ENCODE results near the gene CHMP6.

The CHMP6 gene

GRCh38 chr17:80956321-80957190 lies 35.1 kb upstream of the CHMP6 start:
- DNase-seq (ENCODE audit: low read depth in 2 of 3, low spot score in 2 of 3) = no peak

- no peak for DNase-seq (ENCODE audit: low read depth in 2 of 3, low spot score in 2 of 3)
These were observed 34.1 kb upstream of the CHMP6 start for GRCh38 chr17:80957461-80957941.

- no peak for DNase-seq (ENCODE audit: low read depth in 2 of 3, low spot score in 2 of 3)
These were observed 32.2 kb upstream of the CHMP6 start for GRCh38 chr17:80959330-80960036.

GRCh38 chr17:80960037-80960796 lies 31.4 kb upstream of the CHMP6 start:
- DNase-seq (ENCODE audit: low read depth in 2 of 3, low spot score in 2 of 3) = no peak

GRCh38 chr17:80960797-80961452 lies 30.7 kb upstream of the CHMP6 start:
- DNase-seq (ENCODE audit: low read depth in 2 of 3, low spot score in 2 of 3) = no peak

- DNase-seq (ENCODE audit: low read depth in 2 of 3, low spot score in 2 of 3) = no peak
These were observed 29.9 kb upstream of the CHMP6 start for GRCh38 chr17:80961541-80962330.

GRCh38 chr17:80962356-80963329 lies 29.0 kb upstream of the CHMP6 start:
- DNase-seq (ENCODE audit: low read depth in 2 of 3, low spot score in 2 of 3) = no peak

- DNase-seq (ENCODE audit: low read depth in 2 of 3, low spot score in 2 of 3) = no peak
These were observed 27.7 kb upstream of the CHMP6 start for GRCh38 chr17:80963812-80964543.

GRCh38 chr17:80964544-80964856 lies 27.1 kb upstream of the CHMP6 start:
- no peak for DNase-seq (ENCODE audit: low read depth in 2 of 3, low spot score in 2 of 3)

- DNase-seq (ENCODE audit: low read depth in 2 of 3, low spot score in 2 of 3) = no peak
These were observed 26.6 kb upstream of the CHMP6 start for GRCh38 chr17:80964859-80965580.

GRCh38 chr17:80965606-80966005 lies 26.0 kb upstream of the CHMP6 start:
- DNase-seq (ENCODE audit: low read depth in 2 of 3, low spot score in 2 of 3) = no peak

- no peak for DNase-seq (ENCODE audit: low read depth in 2 of 3, low spot score in 2 of 3)
These were observed 24.2 kb upstream of the CHMP6 start for GRCh38 chr17:80967404-80967872.

GRCh38 chr17:80968602-80969029 lies 23.0 kb upstream of the CHMP6 start:
- no peak for DNase-seq (ENCODE audit: low read depth in 2 of 3, low spot score in 2 of 3)

GRCh38 chr17:80969030-80969673 lies 22.5 kb upstream of the CHMP6 start:
- no peak for DNase-seq (ENCODE audit: low read depth in 2 of 3, low spot score in 2 of 3)

- DNase-seq (ENCODE audit: low read depth in 2 of 3, low spot score in 2 of 3) = no peak
These were observed 22.0 kb upstream of the CHMP6 start for GRCh38 chr17:80969674-80970043.

- DNase-seq (ENCODE audit: low read depth in 2 of 3, low spot score in 2 of 3) = no peak
These were observed 21.4 kb upstream of the CHMP6 start for GRCh38 chr17:80970044-80970761.
